ENCODE data around the gene HAUS5. TPM values are rescaled to one million over a fixed set of nuclear protein-coding genes. Genes with fewer than 3 reads are reported as not detected.
A peak's percentile ranks its signal among the peaks of the same experiment; 100 is the strongest.
"Not testable (repeated sequence)": the region's sequence is repeated elsewhere in the genome, so short reads cannot be mapped to it uniquely, and the experiment has no call there.

The HAUS5 gene
- total RNA-seq, 2 experiments from 2014 or later: 50.5 to 51.7 TPM

DNA sequence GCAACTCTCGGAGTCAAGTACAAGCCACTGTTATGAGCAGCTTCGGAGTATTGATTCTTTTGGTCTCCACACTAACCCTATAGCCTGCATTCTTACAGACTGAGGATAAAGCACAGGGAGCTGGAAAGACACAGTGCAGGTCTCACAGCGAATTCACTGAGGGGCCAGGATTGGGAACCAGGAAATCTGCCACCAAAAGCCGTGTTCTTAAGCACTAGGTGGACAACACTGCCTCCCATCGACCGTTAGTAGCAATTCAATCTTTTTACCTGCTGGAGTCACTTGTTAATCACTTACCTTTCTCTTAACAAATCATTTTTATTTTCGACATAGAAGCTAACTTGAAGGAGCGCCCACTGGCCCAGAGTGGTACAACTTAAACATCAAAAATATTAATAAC is 20.3 kb upstream of the HAUS5 start:
- Mint-ChIP-seq H3K27ac (no peak overlapping the region), H3K4me1 (peaks cover 9% of the 10 kb centered on the region), H3K27me3 (peaks cover 10% of the 10 kb centered on the region), H3K9me3 (no peaks in the 10 kb centered on the region), H3K36me3 (no peaks in the 10 kb centered on the region), H3K4me3 (no peak overlapping the region)
- ATAC-seq (ENCODE audit: low read depth): no peak
- POLR2A ChIA-PET: no interaction called here
- DNase-seq: no peak

DNA sequence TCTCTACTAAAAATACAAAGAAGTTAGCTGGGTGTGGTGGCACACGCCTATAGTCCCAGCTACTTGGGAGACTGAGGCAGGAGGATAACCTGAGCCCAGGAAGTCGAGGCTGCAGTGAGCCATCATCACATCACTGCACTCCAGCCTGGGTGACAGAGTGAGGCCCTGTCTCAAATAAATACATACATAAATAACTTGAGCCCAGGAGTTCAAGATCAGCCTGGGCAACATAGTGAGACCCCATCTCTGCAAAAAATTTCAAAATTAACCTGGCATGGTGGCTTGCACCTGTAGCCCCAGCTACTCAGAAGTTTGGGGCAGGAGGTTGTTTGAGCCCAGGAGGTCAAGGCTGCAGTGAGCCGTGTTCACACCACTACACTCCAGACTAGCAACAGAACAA is 17.5 kb upstream of the HAUS5 start:
- H3K4me3 Mint-ChIP-seq; H3K4me1 Mint-ChIP-seq; H3K27ac Mint-ChIP-seq; DNase-seq; ATAC-seq (ENCODE audit: low read depth); H3K36me3 Mint-ChIP-seq; H3K9me3 Mint-ChIP-seq: not testable (repeated sequence)
- POLR2A ChIA-PET: interaction anchor here (0.6 kb wide), 1 partner anchor 40 kb away, joined by 6 read pairs; no protein-coding TSS in a partner anchor
- peaks cover 13% of the 10 kb centered on the region for H3K27me3 Mint-ChIP-seq

DNA sequence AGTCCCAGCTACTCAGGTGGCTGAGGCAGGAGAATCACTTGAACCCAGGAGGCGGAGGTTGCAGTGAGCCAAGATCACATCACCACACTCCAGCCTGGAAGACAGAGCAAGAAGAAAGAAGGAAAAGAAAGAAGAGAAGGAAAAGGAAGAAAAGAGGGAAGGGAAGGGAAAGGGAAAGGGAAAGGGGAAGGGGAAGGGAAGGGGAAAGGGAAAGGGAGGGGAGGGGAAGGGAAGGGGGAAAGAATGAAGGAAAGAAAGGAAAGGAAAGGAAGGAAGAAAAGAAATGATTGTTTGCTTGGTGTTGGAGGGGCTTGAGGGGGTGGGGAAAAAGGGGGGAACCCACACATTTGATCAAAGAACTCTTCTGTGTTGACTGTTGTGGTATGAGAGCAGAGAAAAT is 16.6 kb upstream of the HAUS5 start:
- POLR2A ChIA-PET: no interaction called here
- DNase-seq (no peak), ATAC-seq (ENCODE audit: low read depth) (no peak)
- Mint-ChIP-seq H3K4me3 (no peak overlapping the region), H3K4me1 (peaks cover 9% of the 10 kb centered on the region), H3K36me3 (no peaks in the 10 kb centered on the region), H3K27me3 (peaks cover 16% of the 10 kb centered on the region), H3K9me3 (no peaks in the 10 kb centered on the region), H3K27ac (no peak overlapping the region)

DNA sequence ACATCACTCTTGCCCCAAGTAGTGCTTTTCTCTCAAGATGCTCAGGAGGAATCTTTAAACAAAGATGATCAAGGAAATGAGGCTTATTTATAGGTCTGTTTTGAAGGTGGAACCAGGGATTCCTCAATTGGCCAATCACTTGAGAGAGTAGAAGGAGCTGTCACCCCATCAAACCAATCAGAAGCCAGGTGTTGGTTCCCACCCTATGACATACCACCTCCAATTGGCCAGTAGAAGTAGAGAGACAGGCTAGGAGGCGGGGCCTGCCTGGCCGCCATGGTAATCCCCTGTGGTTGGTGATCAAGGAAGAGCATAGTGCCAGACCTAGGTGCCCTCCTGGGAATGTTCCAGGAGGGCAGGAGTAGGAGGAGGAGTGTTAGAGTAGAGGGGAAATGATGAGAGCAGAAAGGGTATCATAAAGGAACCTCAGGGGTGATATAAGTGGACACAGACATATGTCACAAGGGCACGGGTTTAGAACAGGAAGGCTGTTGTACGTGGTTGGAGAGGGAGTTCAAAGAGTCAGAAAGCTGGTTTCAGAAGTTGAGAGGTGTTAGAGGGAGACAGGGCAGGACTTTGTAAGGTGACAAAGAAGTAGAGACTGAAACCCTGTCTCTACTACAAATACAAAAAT is 16.1 kb upstream of the HAUS5 start:
- peak overlapping the region; percentile 50 for H3K4me3 Mint-ChIP-seq
- POLR2A ChIA-PET: interaction anchor here (0.7 to 1.4 kb wide), 4 partner anchors 17 to 63 kb away, joined by 3 to 5 read pairs (median 5); partner anchors contain the start of gene HAUS5
- peaks cover 17% of the 10 kb centered on the region for H3K27me3 Mint-ChIP-seq
- no peaks in the 10 kb centered on the region for H3K9me3 Mint-ChIP-seq
- ATAC-seq (ENCODE audit: low read depth) (peak; percentile 78), DNase-seq (no peak)
- H3K4me1 Mint-ChIP-seq: peaks cover 9% of the 10 kb centered on the region
- H3K36me3 Mint-ChIP-seq: no peaks in the 10 kb centered on the region
- H3K27ac Mint-ChIP-seq: peak overlapping the region; percentile 21

DNA sequence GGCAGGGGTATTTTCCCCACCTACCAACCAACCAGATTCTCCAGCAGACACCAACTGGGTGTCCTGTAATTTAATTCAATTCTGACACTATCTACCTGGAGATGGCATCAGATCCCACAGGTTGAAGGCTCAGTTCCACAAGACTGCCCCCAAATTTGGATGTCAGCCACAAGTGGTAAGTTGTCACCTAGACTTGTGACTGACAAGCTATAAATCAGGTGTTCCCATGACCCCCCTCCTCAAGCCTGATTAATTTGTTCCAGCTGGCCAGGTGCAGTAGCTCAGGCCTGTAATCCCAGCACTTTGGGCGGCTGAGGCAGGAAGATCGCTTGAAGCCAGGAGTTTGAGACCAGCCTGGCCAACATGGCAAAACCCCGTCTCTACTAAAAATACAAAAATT is 10.6 kb upstream of the HAUS5 start:
- POLR2A ChIA-PET: interaction anchor here (1.1 kb wide), 1 partner anchor 42 kb away, joined by 4 read pairs; no protein-coding TSS in a partner anchor
- ATAC-seq (ENCODE audit: low read depth) (no peak), DNase-seq (no peak)
- Mint-ChIP-seq H3K27ac (no peak overlapping the region), H3K4me1 (no peaks in the 10 kb centered on the region), H3K9me3 (no peaks in the 10 kb centered on the region), H3K36me3 (no peaks in the 10 kb centered on the region), H3K27me3 (peaks cover 16% of the 10 kb centered on the region), H3K4me3 (no peak overlapping the region)

DNA sequence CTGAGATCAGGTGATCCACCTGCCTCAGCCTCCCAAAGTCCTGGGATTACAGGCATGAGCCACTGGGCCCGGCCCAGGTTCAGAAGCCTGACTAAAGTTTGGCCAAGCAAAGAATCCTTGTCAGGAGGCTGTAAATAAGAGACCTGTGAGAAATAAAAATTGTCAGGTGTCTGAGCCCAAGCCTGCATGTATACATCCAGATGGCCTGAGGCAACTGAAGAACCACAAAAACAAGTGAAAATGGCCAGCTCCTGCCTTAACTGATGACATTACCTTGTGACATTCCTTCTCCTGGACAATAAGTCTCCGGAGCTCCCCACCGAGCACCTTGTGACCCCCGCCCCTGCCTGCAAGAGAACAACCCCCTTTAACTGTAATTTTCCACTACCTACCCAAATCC is 8.1 kb upstream of the HAUS5 start:
- POLR2A ChIA-PET; H3K4me3 Mint-ChIP-seq; H3K4me1 Mint-ChIP-seq; ATAC-seq (ENCODE audit: low read depth); H3K27ac Mint-ChIP-seq; H3K36me3 Mint-ChIP-seq; DNase-seq: not testable (repeated sequence)
- peaks cover 10% of the 10 kb centered on the region for H3K9me3 Mint-ChIP-seq
- H3K27me3 Mint-ChIP-seq: peaks cover 10% of the 10 kb centered on the region

DNA sequence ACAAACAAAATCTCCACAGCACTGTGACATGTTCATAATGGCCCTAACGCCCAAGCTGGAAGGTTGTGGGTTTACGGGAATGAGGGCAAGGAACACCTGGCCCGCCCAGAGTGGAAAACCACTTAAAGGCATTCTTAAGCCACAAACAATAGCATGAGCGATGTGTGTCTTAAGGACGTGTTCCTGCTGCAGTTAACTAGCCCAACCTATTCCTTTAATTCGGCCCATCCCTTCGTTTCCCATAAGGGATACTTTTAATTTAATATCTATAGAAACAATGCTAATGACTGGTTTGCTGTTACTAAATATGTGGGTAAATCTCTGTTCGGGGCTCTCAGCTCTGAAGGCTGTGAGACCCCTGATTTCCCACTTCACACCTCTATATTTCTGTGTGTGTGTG is 5.4 kb upstream of the HAUS5 start:
- H3K36me3 Mint-ChIP-seq; H3K4me3 Mint-ChIP-seq; POLR2A ChIA-PET; H3K27me3 Mint-ChIP-seq; ATAC-seq (ENCODE audit: low read depth); H3K27ac Mint-ChIP-seq; DNase-seq: not testable (repeated sequence)
- Mint-ChIP-seq H3K9me3 (peaks cover 10% of the 10 kb centered on the region), H3K4me1 (peaks cover 19% of the 10 kb centered on the region)

DNA sequence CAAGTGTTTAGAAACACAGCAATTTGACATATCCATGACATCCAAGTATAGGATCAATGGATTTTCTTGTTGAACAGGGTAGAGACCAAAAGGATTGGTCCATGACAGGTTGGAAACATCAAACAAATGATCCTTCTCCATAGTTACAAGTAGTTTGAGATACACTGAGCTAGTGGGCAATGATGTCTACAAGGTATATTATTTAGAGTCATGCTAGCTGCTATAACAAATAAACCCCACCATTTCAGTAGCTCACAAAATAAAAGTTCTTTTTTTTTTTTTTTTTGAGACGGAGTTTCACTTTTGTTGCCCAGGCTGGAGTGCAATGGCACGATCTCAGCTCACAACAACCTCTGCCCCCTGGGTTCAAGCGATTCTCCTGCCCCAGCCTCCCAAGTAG is 4.9 kb upstream of the HAUS5 start:
- Mint-ChIP-seq H3K9me3 (peaks cover 10% of the 10 kb centered on the region), H3K27me3 (peaks cover 2% of the 10 kb centered on the region), H3K4me1 (peaks cover 21% of the 10 kb centered on the region), H3K4me3 (no peak overlapping the region), H3K27ac (no peak overlapping the region), H3K36me3 (peaks cover 4% of the 10 kb centered on the region)
- POLR2A ChIA-PET: interaction anchor here (0.5 to 0.7 kb wide), 2 partner anchors 17 to 152 kb away, joined by 3 to 4 read pairs; no protein-coding TSS in a partner anchor
- ATAC-seq (ENCODE audit: low read depth) (no peak), DNase-seq (no peak)

DNA sequence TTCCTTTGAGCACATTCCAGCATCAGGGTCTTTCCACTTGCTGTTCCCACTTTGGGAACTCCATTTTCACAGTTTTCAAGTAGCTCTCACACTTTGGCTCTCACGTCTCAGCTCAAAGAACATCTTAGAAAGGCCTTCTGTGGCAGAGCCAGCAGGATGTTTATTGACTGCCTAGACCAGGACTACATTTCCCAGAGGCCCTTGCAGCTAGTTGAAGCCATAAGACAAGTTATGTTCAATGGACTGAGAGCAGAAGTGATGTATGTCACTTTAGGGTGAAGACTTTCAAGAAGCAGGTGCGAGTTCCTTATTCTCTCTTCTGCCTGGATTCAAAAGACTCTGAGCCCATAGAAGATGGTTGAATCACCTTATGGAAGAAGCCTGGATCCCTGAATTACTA is 4.3 kb upstream of the HAUS5 start:
- ATAC-seq (ENCODE audit: low read depth) (no peak), DNase-seq (no peak)
- Mint-ChIP-seq H3K27me3 (peaks cover 2% of the 10 kb centered on the region), H3K4me1 (peaks cover 21% of the 10 kb centered on the region), H3K4me3 (no peak overlapping the region), H3K36me3 (peaks cover 4% of the 10 kb centered on the region), H3K27ac (peak overlapping the region; percentile 43), H3K9me3 (peaks cover 10% of the 10 kb centered on the region)
- POLR2A ChIA-PET: interaction anchor here (0.5 to 0.7 kb wide), 2 partner anchors 18 to 152 kb away, joined by 3 to 4 read pairs; no protein-coding TSS in a partner anchor

DNA sequence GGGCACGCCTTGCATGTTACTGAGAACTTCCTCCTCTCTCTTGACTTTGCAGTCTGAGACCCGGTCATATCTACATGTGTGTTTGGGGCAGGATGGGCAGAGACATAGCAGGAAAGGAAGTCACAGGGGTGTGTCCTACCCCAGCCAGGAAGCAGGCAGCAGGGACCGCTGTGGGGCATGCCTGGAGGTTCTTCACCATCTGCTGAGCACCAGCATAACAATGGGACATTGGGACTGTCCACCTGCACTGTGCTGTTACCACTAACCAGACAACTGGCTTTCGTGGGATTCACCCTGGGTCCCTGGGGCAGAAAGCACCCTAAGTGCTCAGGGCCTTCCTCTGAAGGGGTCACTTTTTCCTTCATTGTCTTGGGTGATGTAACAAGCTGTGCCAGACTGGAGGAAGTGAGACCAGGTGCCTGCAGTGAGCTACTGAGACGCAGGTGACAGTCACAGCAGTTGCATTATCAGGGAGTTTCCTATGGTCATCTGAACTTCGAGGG is 2.6 kb upstream of the HAUS5 start:
- Mint-ChIP-seq H3K36me3 (peaks cover 4% of the 10 kb centered on the region), H3K9me3 (peaks cover 10% of the 10 kb centered on the region), H3K4me1 (peaks cover 26% of the 10 kb centered on the region), H3K27me3 (no peaks in the 10 kb centered on the region), H3K27ac (peak overlapping the region; percentile 74), H3K4me3 (peak overlapping the region; percentile 37)
- POLR2A ChIA-PET: interaction anchor here (0.6 to 1.3 kb wide), 4 partner anchors 34 to 263 kb away, joined by 3 to 10 read pairs (median 3); partner anchors contain the start of genes COX6B1 and FFAR1
- DNase-seq (peak; percentile 49), ATAC-seq (ENCODE audit: low read depth) (peak; percentile 63)

DNA sequence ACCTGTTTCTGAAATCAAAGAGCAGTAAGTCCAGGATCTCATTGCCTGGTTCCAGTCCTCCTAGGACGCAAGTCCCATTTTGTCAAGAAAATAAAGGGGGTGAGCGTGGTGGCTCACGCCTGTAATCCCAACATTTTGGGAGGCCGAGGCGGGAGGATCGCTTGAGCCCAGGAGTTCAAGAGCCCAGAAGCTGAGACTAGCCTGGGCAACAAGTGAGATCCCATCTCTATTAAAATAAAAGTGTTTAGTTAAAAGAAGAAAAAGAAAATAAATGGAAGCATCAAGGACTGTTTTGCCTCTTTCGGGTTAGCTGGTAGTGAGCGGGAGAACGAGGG is 344 bp upstream of the HAUS5 start:
- Mint-ChIP-seq H3K36me3 (peaks cover 10% of the 10 kb centered on the region), H3K27ac (peak overlapping the region; percentile 91), H3K9me3 (peaks cover 8% of the 10 kb centered on the region), H3K27me3 (no peaks in the 10 kb centered on the region), H3K4me3 (peak overlapping the region; percentile 87), H3K4me1 (peaks cover 29% of the 10 kb centered on the region)
- POLR2A ChIA-PET: interaction anchor here (0.6 to 2.2 kb wide), 10 partner anchors 10 to 129 kb away, joined by 3 to 21 read pairs (median 4); partner anchors contain the start of gene COX6B1
- no peak for ATAC-seq (ENCODE audit: low read depth)
- no peak for DNase-seq

DNA sequence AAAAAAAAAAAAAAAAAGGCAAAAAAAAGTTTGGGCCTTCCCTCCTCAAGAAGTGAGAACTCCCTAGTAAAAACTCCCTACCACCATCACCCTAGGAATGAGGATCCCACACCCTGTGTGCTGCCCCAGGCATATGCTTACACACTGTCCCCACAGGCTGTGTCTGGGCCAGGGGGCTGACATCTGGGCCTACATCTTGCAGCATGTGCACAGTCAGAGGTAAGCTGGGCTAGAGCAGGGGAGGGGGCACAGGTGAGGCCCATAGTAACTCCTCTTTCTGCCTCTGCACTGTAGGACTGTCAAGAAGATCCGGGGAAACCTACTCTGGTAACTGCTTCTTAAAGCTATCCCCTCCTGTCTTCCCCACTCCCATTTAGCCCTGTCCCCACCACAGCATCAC is 1.0 kb downstream of the HAUS5 start:
- peaks cover under 1% of the 10 kb centered on the region for H3K9me3 Mint-ChIP-seq
- peak overlapping the region; percentile 91 for H3K27ac Mint-ChIP-seq
- no peaks in the 10 kb centered on the region for H3K27me3 Mint-ChIP-seq
- no peak for DNase-seq
- H3K4me1 Mint-ChIP-seq: peaks cover 27% of the 10 kb centered on the region
- H3K4me3 Mint-ChIP-seq: peak overlapping the region; percentile 87
- peaks cover 8% of the 10 kb centered on the region for H3K36me3 Mint-ChIP-seq
- no peak for ATAC-seq (ENCODE audit: low read depth)
- POLR2A ChIA-PET: interaction anchor here (0.6 to 2.2 kb wide), 10 partner anchors 8 to 79 kb away, joined by 3 to 21 read pairs (median 5); partner anchors contain the start of genes COX6B1 and RBM42

DNA sequence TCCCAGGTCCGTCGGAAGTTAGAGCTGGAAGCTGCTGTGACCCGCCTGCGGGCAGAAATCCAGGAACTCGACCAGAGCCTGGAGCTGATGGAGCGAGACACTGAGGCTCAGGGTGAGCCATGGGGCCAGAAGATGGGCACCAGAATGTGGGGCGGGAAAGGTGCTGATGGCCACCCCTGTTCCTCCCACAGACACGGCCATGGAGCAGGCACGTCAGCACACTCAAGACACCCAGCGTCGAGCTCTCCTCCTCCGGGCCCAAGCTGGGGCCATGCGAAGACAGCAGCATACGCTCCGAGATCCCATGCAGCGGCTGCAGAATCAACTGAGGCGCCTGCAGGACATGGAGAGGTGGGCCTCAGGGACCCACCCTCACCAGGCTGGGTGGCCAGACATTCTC is 2.5 kb downstream of the HAUS5 start:
- H3K4me1 Mint-ChIP-seq: peaks cover 19% of the 10 kb centered on the region
- POLR2A ChIA-PET: interaction anchor here (1.4 to 1.5 kb wide), 2 partner anchors 8 to 29 kb away, joined by 4 to 9 read pairs; no protein-coding TSS in a partner anchor
- H3K36me3 Mint-ChIP-seq: peaks cover 6% of the 10 kb centered on the region
- no peak overlapping the region for H3K27ac Mint-ChIP-seq
- H3K27me3 Mint-ChIP-seq: no peaks in the 10 kb centered on the region
- no peak for DNase-seq
- no peak overlapping the region for H3K4me3 Mint-ChIP-seq
- no peak for ATAC-seq (ENCODE audit: low read depth)
- no peaks in the 10 kb centered on the region for H3K9me3 Mint-ChIP-seq

DNA sequence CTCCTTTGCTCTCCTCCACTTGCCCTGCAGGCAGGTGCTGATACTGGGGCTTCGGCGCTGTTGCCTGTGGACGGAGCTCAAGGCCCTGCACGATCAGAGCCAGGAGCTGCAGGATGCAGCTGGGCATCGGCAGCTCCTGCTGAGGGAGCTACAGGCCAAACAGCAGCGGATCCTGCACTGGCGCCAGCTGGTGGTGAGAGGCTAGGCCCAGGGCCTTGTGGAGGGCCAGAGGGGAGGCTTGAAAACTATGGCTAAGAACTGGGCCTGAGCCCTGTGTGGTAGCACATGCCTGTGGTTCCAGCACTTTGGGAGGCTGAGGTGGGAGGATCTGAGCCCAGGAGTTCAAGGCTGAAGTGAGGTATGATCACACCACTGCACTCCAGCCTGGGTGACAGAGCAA is 6.3 kb downstream of the HAUS5 start:
- Mint-ChIP-seq H3K27me3 (no peaks in the 10 kb centered on the region), H3K4me3 (no peak overlapping the region), H3K9me3 (no peaks in the 10 kb centered on the region), H3K36me3 (peaks cover 8% of the 10 kb centered on the region), H3K27ac (no peak overlapping the region), H3K4me1 (peaks cover 4% of the 10 kb centered on the region)
- POLR2A ChIA-PET: no interaction called here
- DNase-seq (no peak), ATAC-seq (ENCODE audit: low read depth) (no peak)

Measured in activated naive CD8-positive, alpha-beta T cell treated with anti-CD3 and anti-CD28 coated beads, Interleukin-2, amount 10 ng/mL, durations not matched to agents 7 days and 5 days (primary cell).